Dermis lymphatic vessel endothelial cell (primary cell): Measurements from ENCODE around the gene SSX4B. TPM values are rescaled to one million over a fixed set of nuclear protein-coding genes. Genes with fewer than 3 reads are reported as not detected.

Experiments
- total RNA-seq: library from RNA; depleted of rRNA; stranded (reverse); fragments of >200 nt; gene quantifications from 2 replicates; pipeline ENCODE4 v1.2.1, GENCODE V29; 2014

Gene SSX4B
- total RNA-seq, result not detected in 2 replicates

GRCh38 chrX:48411860-48412259, at the start of gene SSX4B:
Gene SSX4B (minus strand): TSS chrX:48411960. CDS start chrX:48411372, 588 bp downstream.

GRCh38 chrX:48383239-48383638, 28.5 kb downstream of the SSX4B start, which contains the start of gene SSX4:
Gene SSX4 (plus strand): TSS chrX:48383539. CDS start chrX:48384054, 515 bp downstream.

GRCh38 chrX:48356315-48357094, 55.3 kb downstream of the SSX4B start, which contains the start of gene SSX3:
Gene SSX3 (minus strand): TSS chrX:48356703. CDS start chrX:48355249, 1,454 bp downstream.

Other genes with a start within 250 kb of the SSX4B start
- gene SSX5, start 215.2 kb downstream of the SSX4B start, total RNA-seq, result not detected in 2 replicates
- gene SSX1, start 156.6 kb downstream of the SSX4B start, total RNA-seq, result not detected in 2 replicates
- gene SSX3, start 55.3 kb downstream of the SSX4B start, total RNA-seq, result not detected in 2 replicates
- gene SSX4, start 28.4 kb downstream of the SSX4B start, total RNA-seq, result not detected in 2 replicates
- gene SLC38A5, start 58.3 kb upstream of the SSX4B start, total RNA-seq, result 1.0 and 3.9 TPM in 2 replicates
- gene FTSJ1, start 64.2 kb upstream of the SSX4B start, total RNA-seq, result 30.3 and 33.3 TPM in 2 replicates
- gene PORCN, start 97.0 kb upstream of the SSX4B start, total RNA-seq, result 4.6 and 6.1 TPM in 2 replicates
- gene EBP, start 109.8 kb upstream of the SSX4B start, total RNA-seq, result 61.4 and 66.3 TPM in 2 replicates
- gene TBC1D25, start 127.8 kb upstream of the SSX4B start, total RNA-seq, result 6.2 and 8.0 TPM in 2 replicates
- gene RBM3, start 162.5 kb upstream of the SSX4B start, total RNA-seq, result 387 and 390 TPM in 2 replicates
- 98.9 and 107 TPM in 2 replicates for gene WDR13, start 185.5 kb upstream of the SSX4B start, total RNA-seq